OCI-LY1 (cell line): ENCODE measurements around the gene BABAM2.

Experiments
- EZH2 ChIP-seq: fragments of 200-600 bp; sonication (generic), shearing (Covaris generic); IDR thresholded peaks from 2 replicates; pipeline ENCODE4 v1.8.0; 2017; ENCODE audit warnings: borderline replicate concordance, mixed run types, mild to moderate bottlenecking, antibody characterized with exemption, low read length, moderate library complexity, mixed read lengths
- TF ChIP-seq, protein P1 (sequence below): fragments of 200-600 bp; sonication (generic), shearing (Covaris generic); IDR thresholded peaks from 2 replicates; pipeline ENCODE4 v1.5.1; 2017; ENCODE audit warnings: mild to moderate bottlenecking, antibody characterized with exemption, low read length, moderate library complexity, mixed read lengths

DNA sequence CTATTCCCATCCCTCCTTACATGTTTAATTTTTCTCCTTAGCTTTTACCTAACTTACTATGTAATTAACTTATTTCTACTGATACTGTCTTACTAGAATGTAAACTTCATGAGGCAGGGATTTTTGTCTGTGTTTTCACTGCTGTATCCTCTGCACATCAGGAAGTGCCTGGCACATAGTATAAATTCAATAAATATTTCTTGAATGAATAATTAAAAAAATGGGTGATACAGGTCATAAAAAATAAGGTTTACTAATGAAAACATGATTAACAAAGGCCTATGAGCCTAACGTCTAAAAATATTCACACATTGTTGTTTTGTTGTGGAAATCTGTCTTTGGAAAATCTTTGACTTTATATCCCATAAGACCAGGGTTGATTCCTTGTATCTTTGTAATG lies 4.9 kb upstream of the BABAM2 start:
- TF ChIP-seq, protein P1, sequence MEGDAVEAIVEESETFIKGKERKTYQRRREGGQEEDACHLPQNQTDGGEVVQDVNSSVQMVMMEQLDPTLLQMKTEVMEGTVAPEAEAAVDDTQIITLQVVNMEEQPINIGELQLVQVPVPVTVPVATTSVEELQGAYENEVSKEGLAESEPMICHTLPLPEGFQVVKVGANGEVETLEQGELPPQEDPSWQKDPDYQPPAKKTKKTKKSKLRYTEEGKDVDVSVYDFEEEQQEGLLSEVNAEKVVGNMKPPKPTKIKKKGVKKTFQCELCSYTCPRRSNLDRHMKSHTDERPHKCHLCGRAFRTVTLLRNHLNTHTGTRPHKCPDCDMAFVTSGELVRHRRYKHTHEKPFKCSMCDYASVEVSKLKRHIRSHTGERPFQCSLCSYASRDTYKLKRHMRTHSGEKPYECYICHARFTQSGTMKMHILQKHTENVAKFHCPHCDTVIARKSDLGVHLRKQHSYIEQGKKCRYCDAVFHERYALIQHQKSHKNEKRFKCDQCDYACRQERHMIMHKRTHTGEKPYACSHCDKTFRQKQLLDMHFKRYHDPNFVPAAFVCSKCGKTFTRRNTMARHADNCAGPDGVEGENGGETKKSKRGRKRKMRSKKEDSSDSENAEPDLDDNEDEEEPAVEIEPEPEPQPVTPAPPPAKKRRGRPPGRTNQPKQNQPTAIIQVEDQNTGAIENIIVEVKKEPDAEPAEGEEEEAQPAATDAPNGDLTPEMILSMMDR: no peak
- no peak for TF ChIP-seq EZH2
